Stimulated activated naive CD8-positive, alpha-beta T cell treated with anti-CD3 and anti-CD28 coated beads, Interleukin-15, amount 100 ng/mL, for 72 hours (primary cell): ENCODE data around the gene KCNIP4.

Source experiments
- ATAC-seq: fragments of 150-1000 bp; cut with Tn5 transposase; 2 replicates; pipeline ENCODE4 v1.10.0; 2021; ENCODE audit warnings: mild to moderate bottlenecking, moderate library complexity
- DNase-seq, 2 donors: peaks; one replicate each; pipeline ENCODE4 v3.0.0; 2021 to 2022
- H3K27ac Mint-ChIP-seq, 2 donors: one replicate each; pipeline ENCODE4 v1.8.0; 2022; ENCODE audit warnings: mild to moderate bottlenecking in 2 of 2, mixed read lengths in 2 of 2, moderate library complexity in 2 of 2
- H3K27me3 Mint-ChIP-seq: one replicate; pipeline ENCODE4 v1.8.0; 2022; ENCODE audit warnings: mixed read lengths
- H3K4me1 Mint-ChIP-seq: one replicate; pipeline ENCODE4 v1.8.0; 2022; ENCODE audit warnings: mild to moderate bottlenecking, mixed read lengths
- H3K4me3 Mint-ChIP-seq, 2 donors: one replicate each; pipeline ENCODE4 v1.8.0; 2022; ENCODE audit warnings: mild to moderate bottlenecking in 2 of 2, mixed read lengths in 2 of 2, moderate library complexity in 1 of 2
- H3K9me3 Mint-ChIP-seq, 2 donors: one replicate each; pipeline ENCODE4 v1.8.0; 2022; ENCODE audit warnings: mixed read lengths in 2 of 2

Gene KCNIP4

GRCh38 chr4:21415728-21416127, 532.8 kb downstream of the KCNIP4 start:
- no peak overlapping the region for H3K27ac Mint-ChIP-seq
- H3K27me3 Mint-ChIP-seq, result no peaks in the 10 kb centered on the region
- no peaks in the 10 kb centered on the region for H3K4me1 Mint-ChIP-seq
- ATAC-seq, result no peak
- H3K4me3 Mint-ChIP-seq, result no peak overlapping the region
- no peak for DNase-seq
- peaks cover 14 to 30% of the 10 kb centered on the region in 2 donors for H3K9me3 Mint-ChIP-seq

DNA sequence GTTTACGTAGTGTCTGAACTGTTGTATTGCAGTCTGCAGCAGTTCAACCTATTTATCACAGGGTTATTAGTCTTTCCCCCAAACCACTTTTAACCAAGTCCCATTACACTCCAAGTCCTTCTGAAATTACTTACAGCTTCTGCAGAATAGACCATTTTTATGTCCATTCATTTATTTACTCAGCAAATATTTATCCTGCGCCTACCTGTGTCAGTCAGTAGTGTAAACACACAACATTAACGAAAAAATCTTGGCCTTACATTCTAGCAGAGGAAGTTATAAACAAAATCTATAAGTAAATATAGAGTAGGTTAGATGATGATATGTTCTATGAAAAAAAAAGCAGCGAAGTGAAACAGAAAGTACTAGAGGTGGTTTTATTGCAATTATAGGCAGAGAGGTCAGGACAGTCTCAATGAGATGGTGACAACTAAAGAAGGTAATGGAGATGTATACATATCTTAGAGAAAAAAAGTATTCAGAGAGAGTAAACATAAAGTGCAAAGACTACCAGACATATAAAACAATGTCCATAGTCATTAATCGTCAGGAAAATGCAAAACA, 534.7 kb downstream of the KCNIP4 start:
- no peak overlapping the region for H3K27ac Mint-ChIP-seq
- H3K27me3 Mint-ChIP-seq, result no peaks in the 10 kb centered on the region
- peaks cover 14 to 39% of the 10 kb centered on the region in 2 donors for H3K9me3 Mint-ChIP-seq
- H3K4me1 Mint-ChIP-seq, result no peaks in the 10 kb centered on the region
- ATAC-seq (no peak), DNase-seq (no peak)
- no peak overlapping the region for H3K4me3 Mint-ChIP-seq

- H3K27me3 Mint-ChIP-seq, result no peaks in the 10 kb centered on the region
- ATAC-seq (no peak), DNase-seq (no peak)
- no peaks in the 10 kb centered on the region for H3K4me1 Mint-ChIP-seq
- H3K9me3 Mint-ChIP-seq, result peaks cover 9 to 35% of the 10 kb centered on the region in 2 donors
- H3K27ac Mint-ChIP-seq, result no peak overlapping the region
- H3K4me3 Mint-ChIP-seq, result no peak overlapping the region
Measured at GRCh38 chr4:21411086-21411485, 537.5 kb downstream of the KCNIP4 start.

GRCh38 chr4:21410372-21410771, 538.2 kb downstream of the KCNIP4 start:
- DNase-seq, result no peak
- Mint-ChIP-seq H3K4me3 (no peak overlapping the region), H3K27me3 (no peaks in the 10 kb centered on the region), H3K27ac (no peak overlapping the region), H3K9me3 (peaks cover 9 to 29% of the 10 kb centered on the region in 2 donors), H3K4me1 (no peaks in the 10 kb centered on the region)
- no peak for ATAC-seq

DNA sequence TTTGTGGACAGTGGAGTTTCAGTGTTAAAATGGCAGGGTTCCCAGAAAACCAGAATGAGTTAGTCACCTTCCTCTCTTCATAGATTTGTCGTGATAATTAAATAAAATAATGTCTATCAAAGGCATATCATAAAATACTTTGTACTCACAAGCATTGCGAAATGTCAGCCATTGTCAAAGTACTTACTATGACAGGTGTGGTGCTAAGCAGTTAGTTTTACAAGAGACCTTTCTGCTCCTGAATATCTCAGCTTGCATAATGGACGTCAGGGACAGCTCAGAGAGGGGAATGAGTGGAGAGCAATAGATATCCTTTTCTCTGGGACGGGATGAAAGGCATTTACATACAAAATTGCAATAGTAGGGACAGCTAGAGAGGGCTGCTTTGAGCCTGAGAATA, 560.9 kb downstream of the KCNIP4 start:
- Mint-ChIP-seq H3K4me1 (no peaks in the 10 kb centered on the region), H3K27ac (no peak overlapping the region), H3K4me3 (no peak overlapping the region), H3K9me3 (peaks cover 5 to 18% of the 10 kb centered on the region in 2 donors), H3K27me3 (no peaks in the 10 kb centered on the region)
- ATAC-seq, result no peak
- no peak for DNase-seq

GRCh38 chr4:21386166-21386780, 562.3 kb downstream of the KCNIP4 start:
- Mint-ChIP-seq H3K4me1 (no peaks in the 10 kb centered on the region), H3K27me3 (no peaks in the 10 kb centered on the region), H3K27ac (no peak overlapping the region), H3K4me3 (no peak overlapping the region), H3K9me3 (peaks cover 12 to 18% of the 10 kb centered on the region in 2 donors)
- ATAC-seq, result no peak
- DNase-seq, result no peak

- H3K4me3 Mint-ChIP-seq, result no peak overlapping the region
- H3K27ac Mint-ChIP-seq, result no peak overlapping the region
- no peaks in the 10 kb centered on the region for H3K27me3 Mint-ChIP-seq
- ATAC-seq (no peak), DNase-seq (no peak)
- peaks cover 12 to 16% of the 10 kb centered on the region in 2 donors for H3K9me3 Mint-ChIP-seq
- no peaks in the 10 kb centered on the region for H3K4me1 Mint-ChIP-seq
Measured at GRCh38 chr4:21385706-21386105, 562.9 kb downstream of the KCNIP4 start.

- ATAC-seq, result no peak
- H3K9me3 Mint-ChIP-seq, result peaks cover 12 to 16% of the 10 kb centered on the region in 2 donors
- H3K27me3 Mint-ChIP-seq, result no peaks in the 10 kb centered on the region
- H3K4me3 Mint-ChIP-seq, result no peak overlapping the region
- no peak overlapping the region for H3K27ac Mint-ChIP-seq
- no peaks in the 10 kb centered on the region for H3K4me1 Mint-ChIP-seq
- DNase-seq, result no peak
Measured at GRCh38 chr4:21384609-21385008, 564.0 kb downstream of the KCNIP4 start.

- Mint-ChIP-seq H3K4me3 (no peak overlapping the region), H3K27me3 (no peaks in the 10 kb centered on the region), H3K27ac (no peak overlapping the region), H3K4me1 (no peaks in the 10 kb centered on the region), H3K9me3 (peaks cover 17 to 22% of the 10 kb centered on the region in 2 donors)
- DNase-seq (no peak), ATAC-seq (no peak)
Measured at GRCh38 chr4:21380861-21381260, 567.7 kb downstream of the KCNIP4 start.

- DNase-seq (no peak), ATAC-seq (no peak)
- Mint-ChIP-seq H3K9me3 (peaks cover 14 to 24% of the 10 kb centered on the region in 2 donors), H3K27ac (no peak overlapping the region), H3K4me1 (no peaks in the 10 kb centered on the region), H3K27me3 (no peaks in the 10 kb centered on the region), H3K4me3 (no peak overlapping the region)
Measured at GRCh38 chr4:21377046-21377445, 571.5 kb downstream of the KCNIP4 start.

GRCh38 chr4:21376176-21376575, 572.4 kb downstream of the KCNIP4 start:
- ATAC-seq, result no peak
- no peak overlapping the region for H3K4me3 Mint-ChIP-seq

DNA sequence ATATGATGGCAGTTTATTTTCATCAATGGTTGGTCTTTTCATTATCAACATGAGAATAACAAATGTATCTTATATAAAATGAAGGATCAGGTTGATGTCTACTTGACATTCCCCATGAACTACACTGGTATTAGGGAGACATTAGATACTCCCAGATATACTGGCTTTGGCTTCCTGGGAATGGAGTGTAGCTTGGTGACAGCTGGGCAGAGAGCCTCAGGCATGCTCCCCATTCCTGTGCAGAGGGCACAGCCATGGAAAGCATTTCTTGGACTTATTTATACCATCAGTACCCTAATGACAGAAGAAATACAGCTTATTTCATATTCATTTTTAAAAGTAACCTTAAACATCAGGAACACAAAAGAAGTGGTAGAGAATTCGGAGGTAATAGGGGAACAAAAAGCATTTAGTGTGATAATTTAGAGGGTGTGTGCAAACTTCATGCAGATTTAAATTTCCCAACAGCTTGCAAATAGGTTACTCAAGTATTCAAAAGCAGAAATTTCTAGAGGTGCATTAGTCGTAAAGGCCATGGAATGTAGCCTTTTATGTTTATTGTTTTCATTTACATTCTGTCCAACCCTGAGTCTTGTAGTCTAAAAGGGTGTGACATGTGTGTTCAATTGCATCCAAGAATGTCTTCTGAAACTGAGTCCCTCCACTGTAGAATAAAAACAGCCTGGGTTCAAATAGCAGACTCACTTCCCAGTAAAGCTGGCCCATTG, 573.8 kb downstream of the KCNIP4 start:
- no peak overlapping the region for H3K27ac Mint-ChIP-seq
- DNase-seq (no peak), ATAC-seq (no peak)
- no peak overlapping the region for H3K4me3 Mint-ChIP-seq
- H3K4me1 Mint-ChIP-seq, result no peaks in the 10 kb centered on the region
- peaks cover 16 to 18% of the 10 kb centered on the region in 2 donors for H3K9me3 Mint-ChIP-seq
- no peaks in the 10 kb centered on the region for H3K27me3 Mint-ChIP-seq

More at GRCh38 chr4:21376176-21376575, 572.4 kb downstream of the KCNIP4 start:
- no peak overlapping the region for H3K27ac Mint-ChIP-seq
- H3K27me3 Mint-ChIP-seq, result no peaks in the 10 kb centered on the region
- no peaks in the 10 kb centered on the region for H3K4me1 Mint-ChIP-seq
- H3K9me3 Mint-ChIP-seq, result peaks cover 13 to 18% of the 10 kb centered on the region in 2 donors
- DNase-seq, result no peak

- H3K4me3 Mint-ChIP-seq, result no peak overlapping the region
- no peaks in the 10 kb centered on the region for H3K27me3 Mint-ChIP-seq
- H3K27ac Mint-ChIP-seq, result no peak overlapping the region
- H3K9me3 Mint-ChIP-seq, result peaks cover 0 to 7% of the 10 kb centered on the region in 2 donors
- H3K4me1 Mint-ChIP-seq, result no peaks in the 10 kb centered on the region
- DNase-seq (no peak), ATAC-seq (no peak)
Measured at GRCh38 chr4:21367567-21367966, 581.0 kb downstream of the KCNIP4 start.

DNA sequence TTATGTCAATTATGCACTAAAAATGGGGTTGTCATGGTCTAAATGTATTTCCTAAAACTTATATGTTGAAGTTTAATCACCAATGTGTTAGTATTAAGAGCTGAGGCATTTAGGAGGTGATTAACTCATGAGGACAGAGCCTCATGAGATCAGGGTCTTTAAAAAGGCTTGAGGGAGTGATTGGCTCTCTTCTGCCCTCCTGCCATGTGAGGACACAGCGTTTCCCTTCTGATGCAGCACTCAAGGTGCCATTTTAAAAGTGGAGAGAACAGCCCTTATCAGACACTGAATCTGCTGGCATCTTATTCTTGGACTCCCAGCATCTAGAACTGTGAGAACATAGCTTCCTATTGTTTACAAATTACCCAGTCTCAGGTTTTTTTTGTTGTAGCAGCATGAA, 581.7 kb downstream of the KCNIP4 start:
- ATAC-seq (no peak), DNase-seq (no peak)
- H3K27ac Mint-ChIP-seq, result no peak overlapping the region
- no peak overlapping the region for H3K4me3 Mint-ChIP-seq
- no peaks in the 10 kb centered on the region for H3K27me3 Mint-ChIP-seq
- H3K9me3 Mint-ChIP-seq, result peaks cover 0 to 7% of the 10 kb centered on the region in 2 donors
- no peaks in the 10 kb centered on the region for H3K4me1 Mint-ChIP-seq

DNA sequence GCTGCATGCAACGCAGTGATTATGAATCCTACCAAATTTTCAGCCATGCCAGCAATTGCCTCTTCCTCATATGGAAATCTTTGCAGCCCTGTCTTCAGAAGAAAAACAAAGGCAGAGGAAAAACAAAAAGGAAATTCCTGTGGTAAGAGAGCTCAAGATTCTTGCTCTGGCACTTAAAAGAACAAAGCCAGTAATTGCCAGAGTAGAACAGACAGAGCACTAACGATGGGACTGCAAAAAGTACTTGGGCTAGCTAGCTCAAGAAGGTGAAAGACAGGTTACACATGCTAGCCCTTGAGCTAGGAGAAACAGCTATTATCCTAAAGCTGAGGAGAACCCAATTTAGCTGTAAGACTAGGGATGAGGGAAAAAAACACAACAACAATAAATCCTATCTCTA, 582.3 kb downstream of the KCNIP4 start:
- Mint-ChIP-seq H3K27me3 (no peaks in the 10 kb centered on the region), H3K27ac (no peak overlapping the region), H3K4me3 (no peak overlapping the region), H3K9me3 (peaks cover 0 to 5% of the 10 kb centered on the region in 2 donors), H3K4me1 (no peaks in the 10 kb centered on the region)
- ATAC-seq (no peak), DNase-seq (no peak)

DNA sequence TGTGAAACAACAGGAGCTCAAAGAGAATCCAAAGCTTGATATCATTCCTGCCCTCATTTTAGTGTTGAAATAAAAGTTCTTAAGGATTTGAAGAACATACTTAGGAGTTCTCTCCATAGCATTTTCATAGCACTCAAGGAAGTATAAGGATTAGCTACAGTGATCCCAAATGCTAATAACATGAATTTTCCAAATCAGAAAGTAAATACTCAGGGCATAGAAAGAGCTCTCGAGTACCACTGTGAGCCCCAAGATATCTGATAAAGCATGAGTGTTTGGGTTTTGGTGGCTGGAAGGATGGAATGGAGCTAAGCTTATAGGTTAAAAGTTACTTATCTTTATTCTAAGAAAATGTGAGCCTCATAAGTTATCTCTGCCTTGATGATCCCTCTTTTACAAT, 584.9 kb downstream of the KCNIP4 start:
- Mint-ChIP-seq H3K9me3 (no peaks in the 10 kb centered on the region), H3K4me1 (no peaks in the 10 kb centered on the region), H3K4me3 (no peak overlapping the region), H3K27ac (no peak overlapping the region), H3K27me3 (no peaks in the 10 kb centered on the region)
- ATAC-seq, result no peak
- no peak for DNase-seq
